ENCODE results near the gene NEK9.
A peak's percentile ranks its signal among the peaks of the same experiment; 100 is the strongest.
"Not testable (repeated sequence)": the region's sequence is repeated elsewhere in the genome, so short reads cannot be mapped to it uniquely, and the experiment has no call there.

Gene NEK9

GRCh38 chr14:75126679-75127473 lies at the start of gene NEK9:
Gene NEK9 (minus strand): TSS chr14:75127048. CDS start chr14:75126921, 127 bp downstream.
- DNase-seq, result peak; percentile 90

DNA sequence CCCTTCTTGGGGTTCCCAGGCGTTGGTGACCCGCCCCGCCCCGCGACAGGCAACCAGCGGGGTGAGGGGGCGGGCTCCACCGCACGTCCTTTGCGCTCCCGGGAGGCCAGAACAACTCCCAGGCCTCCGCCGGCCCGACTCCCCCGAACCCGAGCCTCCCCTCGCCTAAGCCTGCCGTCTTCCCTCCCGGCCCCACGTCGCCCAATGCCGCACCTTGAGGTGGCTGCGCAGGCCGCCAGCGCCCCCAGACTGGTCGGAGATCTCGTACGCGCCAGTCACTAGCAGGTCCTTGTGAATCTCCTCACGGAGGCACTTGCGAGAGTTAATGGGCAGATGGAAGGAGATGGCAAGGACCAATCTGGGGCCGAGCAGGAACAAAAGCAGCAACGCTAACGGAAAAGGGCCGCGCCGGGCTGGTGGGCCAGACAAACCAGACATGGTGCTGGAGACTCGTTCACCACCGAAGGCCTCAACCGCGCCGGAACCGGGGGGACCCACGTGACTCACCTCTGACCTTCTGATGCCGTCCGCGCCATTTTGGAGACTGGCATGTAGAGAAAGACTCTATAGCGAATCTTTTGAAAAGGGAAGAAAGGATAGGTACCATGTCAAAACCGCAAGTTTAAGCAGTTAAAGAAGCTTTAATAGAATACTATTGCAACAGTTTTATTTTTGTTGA lies 49.4 kb upstream of the NEK9 start, which contains the start of gene TMED10:
Gene TMED10, minus strand, starts transcription at position 471 of the 679 bp plus-strand sequence. Its CDS starts 33 bp downstream, at position 438.
- peak; percentile 87 for DNase-seq

DNA sequence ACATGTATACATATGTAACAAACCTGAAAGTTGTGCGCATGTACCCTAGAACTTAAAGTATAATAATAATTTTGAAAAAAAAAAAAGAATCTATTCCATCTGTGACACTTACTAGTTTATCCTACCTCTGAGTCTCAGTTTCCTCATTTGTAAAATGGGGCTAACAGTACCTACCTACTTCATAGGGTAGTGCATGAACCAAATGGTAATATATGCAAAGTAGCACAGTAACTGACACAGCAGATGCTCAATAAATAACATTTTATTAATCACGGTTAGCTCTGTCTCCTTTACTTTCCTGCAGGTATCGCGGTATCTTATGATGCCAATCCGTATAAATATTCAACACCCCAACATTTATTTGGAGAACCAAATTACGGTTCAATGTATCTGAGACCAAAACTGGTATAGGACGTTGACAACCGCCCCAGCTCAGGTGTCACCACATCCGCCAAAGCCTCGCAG lies 48.9 kb upstream of the NEK9 start:
- no peak for DNase-seq

DNA sequence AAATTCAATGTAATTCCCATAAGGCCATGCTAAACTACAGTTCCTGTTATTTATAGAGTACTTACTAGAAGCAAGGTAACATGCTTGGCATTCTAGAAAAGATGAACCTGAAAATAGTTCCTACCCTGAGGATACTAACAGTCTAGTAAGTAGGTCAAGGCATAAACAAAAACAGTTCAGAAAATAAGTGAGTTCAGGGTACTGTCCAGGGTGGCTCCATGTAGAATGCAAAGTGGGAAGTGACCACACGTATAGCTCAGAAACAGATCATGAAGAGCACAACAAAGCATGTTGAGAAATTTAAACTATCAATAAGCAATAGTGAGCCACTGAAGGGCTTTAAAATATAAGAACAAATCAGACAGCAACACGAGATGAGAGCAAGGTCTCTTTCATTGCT lies 47.2 kb upstream of the NEK9 start:
- no peak for DNase-seq

DNA sequence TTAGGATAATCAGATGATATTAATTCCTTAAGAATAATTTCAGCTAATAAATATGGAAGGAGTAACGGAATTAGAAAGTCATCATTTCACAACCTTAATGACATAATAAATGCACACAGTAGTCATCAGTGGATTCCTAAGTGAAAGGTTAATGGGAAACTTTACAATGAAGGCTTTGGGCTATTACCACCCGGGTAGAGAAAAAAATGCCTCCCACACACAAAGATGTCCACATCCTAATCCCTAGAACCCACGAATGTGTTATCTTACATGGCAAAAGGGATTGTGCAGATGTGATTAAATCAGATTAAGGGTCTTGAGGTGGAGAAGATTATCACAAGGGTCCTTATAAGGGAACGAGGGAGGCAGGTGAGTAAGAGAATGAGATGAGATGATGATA lies 43.9 kb upstream of the NEK9 start:
- DNase-seq, result no peak

DNA sequence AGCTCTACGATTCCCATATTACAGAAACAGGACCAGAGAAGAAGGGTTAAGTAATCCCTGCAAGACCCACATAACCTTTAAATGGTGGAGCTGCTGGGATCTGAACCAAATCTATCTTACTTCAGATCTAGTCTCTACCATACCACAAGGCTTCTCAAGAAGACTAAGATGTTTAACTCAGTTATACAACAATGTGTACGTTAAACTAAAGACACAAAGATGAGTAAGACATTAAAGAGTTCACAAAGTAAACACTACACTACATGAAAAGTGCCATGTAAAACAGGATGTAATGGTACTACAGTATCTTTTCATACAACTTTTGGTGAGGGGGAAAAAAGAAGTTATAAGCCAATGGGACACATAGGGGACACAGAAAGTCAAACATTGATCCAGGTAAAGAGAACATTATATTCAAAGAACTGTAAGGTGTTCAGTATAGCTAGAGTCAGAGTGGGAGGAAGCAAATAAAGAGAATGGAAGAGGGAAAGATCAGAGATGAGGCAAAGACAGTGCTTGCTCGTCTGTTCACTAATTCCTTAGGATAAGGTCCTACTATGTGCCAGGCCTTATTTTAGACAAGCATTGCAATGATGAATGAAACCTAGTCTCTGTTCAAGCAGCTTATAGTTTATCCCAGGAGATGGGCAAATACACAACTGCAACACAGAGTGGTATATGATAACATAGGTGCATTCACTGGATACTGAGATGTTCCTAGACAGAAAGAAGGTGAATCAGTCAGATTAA lies 41.9 kb upstream of the NEK9 start:
- no peak for DNase-seq

DNA sequence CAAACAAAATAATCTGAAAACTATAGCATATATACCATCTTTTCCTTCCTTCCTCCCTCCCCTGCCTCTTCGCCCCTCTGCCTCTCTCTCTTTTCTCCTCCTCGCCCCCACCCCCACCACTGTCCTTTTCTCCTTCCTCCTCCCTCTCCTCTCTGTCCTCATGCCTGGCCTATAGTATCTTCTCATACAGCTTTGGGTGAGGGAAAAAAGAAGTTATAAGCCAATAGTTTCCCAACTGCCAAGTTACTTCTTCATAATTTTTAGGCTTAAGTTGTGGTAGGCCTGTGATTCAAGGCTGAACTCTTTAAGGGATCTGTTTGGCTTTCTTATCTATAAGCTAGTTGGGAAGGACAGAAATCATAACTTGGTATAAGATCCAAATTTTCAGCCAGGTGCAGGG lies 40.5 kb upstream of the NEK9 start:
- DNase-seq, result no peak

- no peak for DNase-seq
Observed at GRCh38 chr14:75165586-75166391, 38.9 kb upstream of the NEK9 start.

GRCh38 chr14:75164809-75165208 lies 38.0 kb upstream of the NEK9 start:
- no peak for DNase-seq

DNA sequence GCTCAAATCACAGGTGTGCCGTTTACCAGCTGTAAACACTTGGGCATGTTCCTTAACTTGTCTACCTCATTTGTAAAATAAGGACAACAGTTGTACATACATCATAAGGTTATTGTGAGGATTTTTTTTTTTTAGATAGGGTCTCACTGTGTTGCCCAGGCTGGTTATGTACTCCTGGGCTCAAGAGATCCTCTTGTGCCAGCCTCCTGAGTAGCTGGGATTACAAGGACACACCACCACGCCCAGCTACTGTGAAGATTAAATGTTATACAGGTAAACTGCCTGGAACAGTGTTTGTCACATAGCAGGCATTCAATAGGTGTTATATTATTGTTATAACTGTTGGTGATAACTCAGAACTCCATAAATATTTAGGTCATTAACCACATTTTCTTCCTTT lies 36.8 kb upstream of the NEK9 start:
- DNase-seq, result no peak

DNA sequence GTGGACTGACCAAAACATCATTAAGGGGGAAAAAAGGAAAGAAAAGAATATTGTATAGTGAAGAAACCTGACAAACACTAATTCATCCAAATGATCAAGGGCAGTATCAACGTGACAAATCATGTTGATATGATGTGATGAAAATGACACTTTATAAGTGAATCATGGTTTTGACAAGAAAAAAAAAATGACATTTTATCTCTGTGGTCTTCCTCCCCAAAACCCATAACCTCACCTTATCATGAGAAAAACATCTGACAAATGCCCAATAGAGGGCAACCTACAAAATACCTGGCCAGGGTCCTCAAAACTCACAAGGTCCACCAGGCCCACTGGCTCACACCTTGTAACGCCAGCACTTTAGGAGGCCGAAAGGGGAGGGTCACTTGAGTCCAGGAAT lies 35.8 kb upstream of the NEK9 start:
- no peak for DNase-seq

DNA sequence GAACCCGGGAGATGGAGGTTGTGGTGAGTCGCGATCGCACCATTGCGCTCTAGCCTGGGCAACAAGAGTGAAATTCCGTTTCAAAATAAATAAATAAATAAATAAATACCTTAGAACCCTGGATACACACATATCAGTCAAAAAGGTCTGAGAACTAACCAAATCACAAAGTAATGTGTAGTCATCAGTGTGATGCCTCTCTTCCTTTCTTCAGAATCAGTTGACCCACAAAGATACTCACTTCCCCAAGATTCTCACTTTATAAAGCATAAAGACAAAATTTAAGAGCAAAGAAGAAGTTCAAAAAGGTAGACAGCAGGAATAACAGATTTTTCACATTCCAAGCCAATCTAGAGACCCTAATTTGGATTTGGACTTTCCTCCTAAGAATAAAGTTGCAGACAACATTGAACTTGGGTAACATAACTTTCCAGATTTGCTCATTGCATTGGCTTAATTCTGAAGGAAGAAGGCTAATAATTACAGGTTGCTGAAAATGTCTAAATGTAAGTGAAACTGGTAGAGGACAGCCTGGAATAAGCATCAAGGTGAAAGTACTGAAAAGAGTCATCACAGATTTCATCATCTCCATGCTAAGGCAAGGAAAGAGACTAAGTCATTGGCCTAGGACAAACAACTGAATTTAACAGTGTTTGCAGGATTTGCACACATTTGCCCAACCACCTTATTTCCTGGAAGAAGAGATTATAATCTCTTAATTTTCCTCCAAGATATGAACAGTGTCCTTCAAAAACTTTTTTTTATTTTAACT lies 32.2 kb upstream of the NEK9 start:
- no peak for DNase-seq

- DNase-seq, result no peak
Observed at GRCh38 chr14:75156901-75157300, 30.1 kb upstream of the NEK9 start.

DNA sequence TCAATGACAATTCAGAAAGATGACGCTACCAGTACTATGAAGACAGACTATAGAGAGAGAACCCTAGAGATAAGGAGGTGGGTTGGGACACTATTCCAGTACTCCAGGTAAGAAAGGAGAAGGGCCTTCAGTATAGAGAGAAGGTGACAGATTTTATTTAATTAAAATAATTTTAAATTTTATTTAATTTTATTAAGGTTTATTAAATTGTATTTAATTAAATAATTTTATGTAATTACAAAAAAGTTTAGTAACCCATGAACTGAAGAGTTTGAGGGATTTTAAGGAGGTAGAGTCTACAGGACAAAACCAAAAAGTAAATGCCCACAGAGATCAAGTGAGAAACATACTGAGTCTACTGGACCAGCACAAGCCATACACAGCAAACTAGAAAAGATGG lies 29.3 kb upstream of the NEK9 start:
- no peak for DNase-seq

DNA sequence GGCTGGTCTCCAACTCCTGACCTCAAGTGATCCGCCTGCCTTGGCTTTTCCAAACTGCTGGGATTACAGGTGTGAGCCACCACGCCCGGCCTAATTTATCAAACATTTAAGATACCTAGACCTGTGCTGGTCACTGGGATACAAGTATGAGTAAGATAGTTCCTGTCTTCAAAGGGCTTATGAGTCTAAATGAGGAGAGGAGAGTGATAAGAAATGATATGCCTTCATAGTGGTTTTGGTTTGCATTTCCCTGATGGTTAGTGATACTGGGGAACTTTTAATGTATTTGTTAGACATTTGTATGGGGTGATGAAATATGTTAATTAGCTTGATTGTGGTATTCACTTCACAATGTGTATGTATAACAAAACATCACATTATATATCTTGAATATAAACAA lies 28.3 kb upstream of the NEK9 start:
- no peak for DNase-seq

GRCh38 chr14:75153295-75153694 lies 26.4 kb upstream of the NEK9 start:
- no peak for DNase-seq

GRCh38 chr14:75151851-75152250 lies 25.0 kb upstream of the NEK9 start:
- DNase-seq, result no peak

GRCh38 chr14:75150637-75151036 lies 23.8 kb upstream of the NEK9 start:
- not testable (repeated sequence) for DNase-seq

DNA sequence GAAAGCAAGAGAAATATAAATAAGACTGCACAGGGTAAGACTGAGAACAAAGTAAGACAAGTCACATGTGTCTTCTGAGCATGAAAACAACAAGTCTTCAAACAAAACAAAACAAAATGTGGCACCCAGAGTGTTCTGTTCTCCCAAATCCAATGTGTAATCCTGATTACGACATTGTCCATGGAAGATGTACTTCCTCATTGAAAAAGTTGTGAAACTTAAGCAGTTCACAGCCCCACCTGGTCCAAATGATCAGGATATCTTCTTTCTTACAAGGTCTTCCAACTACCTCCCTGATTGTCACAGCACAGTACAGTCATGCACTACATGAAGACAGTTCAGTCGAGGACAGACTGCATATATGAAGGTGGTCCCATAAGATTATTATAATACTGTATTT lies 23.3 kb upstream of the NEK9 start:
- DNase-seq, result no peak

- DNase-seq, result peak; percentile 16
Observed at GRCh38 chr14:75147423-75148071, 20.7 kb upstream of the NEK9 start.

DNA sequence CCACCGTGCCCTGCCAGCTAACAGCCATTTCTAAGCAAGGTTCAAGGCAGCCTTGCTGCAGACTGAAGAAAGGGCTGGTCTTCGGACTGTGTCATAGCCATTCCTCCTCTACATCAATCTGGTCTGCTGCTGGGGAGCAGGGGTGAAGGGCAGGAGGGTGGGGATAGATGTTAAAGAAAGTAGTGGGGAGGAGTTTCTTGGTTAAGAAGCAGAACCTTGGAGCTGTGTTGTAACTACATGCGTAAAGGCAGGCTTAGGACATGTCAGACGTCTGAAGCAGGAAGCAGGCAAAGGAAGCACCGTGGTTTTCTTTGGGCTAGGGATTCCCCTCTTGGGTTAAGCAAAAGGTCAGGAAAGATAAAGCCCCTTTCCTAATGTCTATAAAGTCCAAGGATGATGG lies 18.1 kb upstream of the NEK9 start:
- DNase-seq, result no peak
